ENCODE results near the gene AAGAB. TPM values are rescaled to one million over a fixed set of nuclear protein-coding genes. Genes with fewer than 3 reads are reported as not detected.

Gene AAGAB
- total RNA-seq, 1 experiment from 2014 or later, result 30.5 TPM

DNA sequence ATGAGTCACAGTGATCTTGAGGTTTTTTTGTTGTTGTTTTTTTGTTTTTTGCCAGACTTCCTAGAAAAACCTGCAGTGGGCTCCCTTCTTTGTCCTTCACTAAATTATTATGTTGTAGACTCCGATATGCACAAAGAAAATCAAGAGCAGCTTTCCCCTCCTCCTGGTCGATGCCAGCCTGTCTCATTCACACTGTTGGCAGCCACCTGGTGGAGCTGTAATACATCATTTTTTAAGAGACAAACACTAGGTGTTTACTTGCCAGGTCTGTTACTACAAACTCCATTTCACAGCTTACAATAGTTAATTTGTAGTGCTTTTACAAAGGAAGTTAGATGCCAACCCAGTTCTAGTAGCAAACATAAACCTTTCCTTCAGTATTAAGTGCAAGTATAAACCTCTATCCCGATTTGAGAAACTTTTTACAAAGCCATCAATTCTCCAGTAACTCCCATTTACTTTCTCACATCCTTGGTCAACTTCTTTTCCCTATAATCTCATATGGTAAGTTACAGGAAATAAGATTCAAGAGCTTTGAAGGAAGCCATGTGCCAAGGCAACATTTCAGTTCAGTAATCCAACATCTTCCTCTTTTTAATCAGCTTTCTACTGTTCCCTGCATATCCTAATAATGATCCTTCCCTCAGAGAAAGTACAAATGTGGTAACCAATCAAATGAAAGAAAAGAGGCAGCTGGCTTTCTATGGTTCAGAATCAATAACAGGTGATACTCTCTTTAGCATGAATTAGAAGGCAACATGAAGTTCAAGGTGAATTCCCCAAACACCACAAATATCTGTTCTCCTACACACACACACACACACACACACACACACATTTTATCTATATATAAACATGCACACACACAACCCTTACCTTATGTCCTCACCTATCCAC lies 14.0 kb downstream of the AAGAB start:
- H3K36me3 ChIP-seq (ENCODE audit: low read depth, low read length), result peaks cover 8% of the 10 kb centered on the region; the same call in 1 of the 2 replicates
- no peaks in the 10 kb centered on the region for H3K27me3 ChIP-seq (ENCODE audit: low read length)
- CTCF ChIA-PET, result interaction anchor here (0.7 to 1.1 kb wide), 2 partner anchors 60 to 294 kb away, joined by 4 read pairs; no protein-coding TSS in a partner anchor
- no peak overlapping the region for H3K9ac ChIP-seq (ENCODE audit: low read length)
- no peaks in the 10 kb centered on the region for H3F3A ChIP-seq (ENCODE audit: low read length, unreplicated experiment)
- no peak overlapping the region for H2AFZ ChIP-seq (ENCODE audit: low read length)
- H3K4me1 ChIP-seq (ENCODE audit: insufficient read depth, low read length), result peaks cover 21% of the 10 kb centered on the region; the same call in 1 of the 2 replicates
- 0 out of 2 replicates have a peak, but pooled peaks cover 3% of the 10 kb centered on the region for H4K20me1 ChIP-seq (ENCODE audit: low read length)
- peaks cover 85% of the 10 kb centered on the region for H3K79me2 ChIP-seq (ENCODE audit: low read length)
- no peaks in the 10 kb centered on the region for H3K9me2 ChIP-seq (replicated peaks; ENCODE audit: low read length)
- TF ChIP-seq, protein P1, sequence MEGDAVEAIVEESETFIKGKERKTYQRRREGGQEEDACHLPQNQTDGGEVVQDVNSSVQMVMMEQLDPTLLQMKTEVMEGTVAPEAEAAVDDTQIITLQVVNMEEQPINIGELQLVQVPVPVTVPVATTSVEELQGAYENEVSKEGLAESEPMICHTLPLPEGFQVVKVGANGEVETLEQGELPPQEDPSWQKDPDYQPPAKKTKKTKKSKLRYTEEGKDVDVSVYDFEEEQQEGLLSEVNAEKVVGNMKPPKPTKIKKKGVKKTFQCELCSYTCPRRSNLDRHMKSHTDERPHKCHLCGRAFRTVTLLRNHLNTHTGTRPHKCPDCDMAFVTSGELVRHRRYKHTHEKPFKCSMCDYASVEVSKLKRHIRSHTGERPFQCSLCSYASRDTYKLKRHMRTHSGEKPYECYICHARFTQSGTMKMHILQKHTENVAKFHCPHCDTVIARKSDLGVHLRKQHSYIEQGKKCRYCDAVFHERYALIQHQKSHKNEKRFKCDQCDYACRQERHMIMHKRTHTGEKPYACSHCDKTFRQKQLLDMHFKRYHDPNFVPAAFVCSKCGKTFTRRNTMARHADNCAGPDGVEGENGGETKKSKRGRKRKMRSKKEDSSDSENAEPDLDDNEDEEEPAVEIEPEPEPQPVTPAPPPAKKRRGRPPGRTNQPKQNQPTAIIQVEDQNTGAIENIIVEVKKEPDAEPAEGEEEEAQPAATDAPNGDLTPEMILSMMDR (conservative IDR thresholded peaks at IDR 0.05; ENCODE audit: low read depth, low read length), result peak; percentile 72
- TF ChIP-seq EZH2 (IDR thresholded peaks at IDR 0.05; ENCODE audit: low read length, unreplicated experiment), result no peak
- no peak for TF ChIP-seq EZH2phosphoT487 (IDR thresholded peaks at IDR 0.05; ENCODE audit: borderline replicate concordance, low read length)
- H3K4me2 ChIP-seq (ENCODE audit: low read length), result 0 out of 2 replicates have a peak overlapping the region, but pooled peaks have one; percentile 1
- H3K4me3 ChIP-seq (ENCODE audit: low read length), result no peak overlapping the region
- peak; percentile 40 for DNase-seq
- intact Hi-C loops (cut with micrococcal nuclease), result loop anchor here (2.0 to 10.0 kb wide), 3 partner anchors 62 to 293 kb away; partner anchors contain the start of gene SMAD3
- no TSS peak for BruUV-seq (replicated peaks)
- H3K27ac ChIP-seq (ENCODE audit: low read length), result no peak overlapping the region
- POLR2A ChIA-PET (ENCODE audit: unreplicated experiment), result no interaction called here
- H3K9me3 ChIP-seq (ENCODE audit: low read length), result no peaks in the 10 kb centered on the region
- peak; percentile 73 for ATAC-seq

DNA sequence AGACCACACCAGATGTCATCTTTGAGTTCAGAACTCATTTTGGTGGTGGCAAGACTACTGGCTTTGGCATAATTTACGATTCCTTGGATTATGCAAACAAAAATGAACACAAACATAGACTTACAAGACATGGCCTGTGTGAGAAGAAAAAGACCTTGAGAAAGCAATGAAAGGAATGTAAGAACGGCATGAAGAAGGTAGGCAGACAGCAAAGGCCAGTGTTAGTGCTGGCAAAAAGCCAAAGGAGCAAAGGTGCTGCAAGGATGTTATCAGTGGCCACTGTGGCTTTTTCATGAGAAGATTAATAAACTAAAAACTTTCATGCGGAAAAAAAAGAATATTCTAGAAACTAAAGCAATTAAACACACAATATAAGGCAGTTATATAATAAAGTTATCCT lies 21.9 kb downstream of the AAGAB start:
- no peak overlapping the region for H2AFZ ChIP-seq (ENCODE audit: low read length)
- intact Hi-C loops (cut with micrococcal nuclease), result no loop called here
- no peaks in the 10 kb centered on the region for H3F3A ChIP-seq (ENCODE audit: low read length, unreplicated experiment)
- H3K4me2 ChIP-seq (ENCODE audit: low read length), result no peak overlapping the region
- CTCF ChIA-PET, result no interaction called here
- ATAC-seq (no peak), DNase-seq (no peak)
- no peaks in the 10 kb centered on the region for H4K20me1 ChIP-seq (ENCODE audit: low read length)
- no peak overlapping the region for H3K27ac ChIP-seq (ENCODE audit: low read length)
- no TSS peak for BruUV-seq (replicated peaks)
- no peaks in the 10 kb centered on the region for H3K9me2 ChIP-seq (replicated peaks; ENCODE audit: low read length)
- peaks cover 11% of the 10 kb centered on the region for H3K79me2 ChIP-seq (ENCODE audit: low read length)
- no peaks in the 10 kb centered on the region for H3K27me3 ChIP-seq (ENCODE audit: low read length)
- no peak for TF ChIP-seq EZH2 (IDR thresholded peaks at IDR 0.05; ENCODE audit: low read length, unreplicated experiment)
- H3K9ac ChIP-seq (ENCODE audit: low read length), result no peak overlapping the region
- H3K36me3 ChIP-seq (ENCODE audit: low read depth, low read length), result peaks cover 32% of the 10 kb centered on the region; the same call in 1 of the 2 replicates
- H3K4me1 ChIP-seq (ENCODE audit: insufficient read depth, low read length), result no peaks in the 10 kb centered on the region
- no peaks in the 10 kb centered on the region for H3K9me3 ChIP-seq (ENCODE audit: low read length)
- POLR2A ChIA-PET (ENCODE audit: unreplicated experiment), result no interaction called here
- H3K4me3 ChIP-seq (ENCODE audit: low read length), result no peak overlapping the region

DNA sequence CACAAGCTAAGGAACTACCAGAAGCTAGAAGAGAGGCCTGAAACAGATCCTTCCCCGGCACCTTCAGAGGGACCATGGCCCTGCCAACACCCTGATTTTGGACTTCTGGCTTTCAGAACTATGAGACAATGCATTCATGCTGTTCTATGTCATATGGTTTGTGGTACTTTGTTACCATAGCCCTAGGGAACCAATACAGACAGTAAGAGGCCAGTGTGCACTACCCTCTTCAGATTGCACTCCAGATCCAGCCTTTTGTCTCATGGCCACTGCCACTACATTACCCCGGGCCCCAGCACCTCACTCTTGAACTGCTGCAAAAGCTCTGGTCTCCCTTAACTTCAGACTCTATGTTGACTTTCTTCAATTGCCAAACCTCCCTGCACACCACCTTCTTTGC lies 24.0 kb downstream of the AAGAB start:
- no peak overlapping the region for H2AFZ ChIP-seq (ENCODE audit: low read length)
- intact Hi-C loops (cut with micrococcal nuclease), result no loop called here
- BruUV-seq (replicated peaks), result no TSS peak
- peaks cover 2% of the 10 kb centered on the region for H3F3A ChIP-seq (ENCODE audit: low read length, unreplicated experiment)
- no peak overlapping the region for H3K4me3 ChIP-seq (ENCODE audit: low read length)
- no peaks in the 10 kb centered on the region for H3K9me3 ChIP-seq (ENCODE audit: low read length)
- H3K27me3 ChIP-seq (ENCODE audit: low read length), result no peaks in the 10 kb centered on the region
- H4K20me1 ChIP-seq (ENCODE audit: low read length), result no peaks in the 10 kb centered on the region
- ATAC-seq, result no peak
- peaks cover 6% of the 10 kb centered on the region; the same call in 1 of the 2 replicates for H3K4me1 ChIP-seq (ENCODE audit: insufficient read depth, low read length)
- peaks cover 30% of the 10 kb centered on the region for H3K36me3 ChIP-seq (ENCODE audit: low read depth, low read length)
- ChIA-PET POLR2A (ENCODE audit: unreplicated experiment) (no interaction called here), CTCF (no interaction called here)
- no peaks in the 10 kb centered on the region for H3K79me2 ChIP-seq (ENCODE audit: low read length)
- DNase-seq, result no peak
- no peak for TF ChIP-seq EZH2phosphoT487 (IDR thresholded peaks at IDR 0.05; ENCODE audit: borderline replicate concordance, low read length)
- TF ChIP-seq, protein P1 (conservative IDR thresholded peaks at IDR 0.05; ENCODE audit: low read depth, low read length), result no peak
- TF ChIP-seq EZH2 (IDR thresholded peaks at IDR 0.05; ENCODE audit: low read length, unreplicated experiment), result no peak
- H3K4me2 ChIP-seq (ENCODE audit: low read length), result no peak overlapping the region
- H3K9me2 ChIP-seq (replicated peaks; ENCODE audit: low read length), result no peaks in the 10 kb centered on the region
- H3K27ac ChIP-seq (ENCODE audit: low read length), result no peak overlapping the region
- no peak overlapping the region for H3K9ac ChIP-seq (ENCODE audit: low read length)

Measured in PC-3 (cell line).